Glomerular visceral epithelial cell (primary cell): ENCODE measurements around the gene XRRA1.
"Not testable (repeated sequence)": the region's sequence is repeated elsewhere in the genome, so short reads cannot be mapped to it uniquely, and the experiment has no call there.

Source experiments
- DNase-seq: peaks from one replicate; pipeline ENCODE4 v3.0.0-alpha.2; 2016; ENCODE audit errors: extremely low spot score

Gene XRRA1, protein sequence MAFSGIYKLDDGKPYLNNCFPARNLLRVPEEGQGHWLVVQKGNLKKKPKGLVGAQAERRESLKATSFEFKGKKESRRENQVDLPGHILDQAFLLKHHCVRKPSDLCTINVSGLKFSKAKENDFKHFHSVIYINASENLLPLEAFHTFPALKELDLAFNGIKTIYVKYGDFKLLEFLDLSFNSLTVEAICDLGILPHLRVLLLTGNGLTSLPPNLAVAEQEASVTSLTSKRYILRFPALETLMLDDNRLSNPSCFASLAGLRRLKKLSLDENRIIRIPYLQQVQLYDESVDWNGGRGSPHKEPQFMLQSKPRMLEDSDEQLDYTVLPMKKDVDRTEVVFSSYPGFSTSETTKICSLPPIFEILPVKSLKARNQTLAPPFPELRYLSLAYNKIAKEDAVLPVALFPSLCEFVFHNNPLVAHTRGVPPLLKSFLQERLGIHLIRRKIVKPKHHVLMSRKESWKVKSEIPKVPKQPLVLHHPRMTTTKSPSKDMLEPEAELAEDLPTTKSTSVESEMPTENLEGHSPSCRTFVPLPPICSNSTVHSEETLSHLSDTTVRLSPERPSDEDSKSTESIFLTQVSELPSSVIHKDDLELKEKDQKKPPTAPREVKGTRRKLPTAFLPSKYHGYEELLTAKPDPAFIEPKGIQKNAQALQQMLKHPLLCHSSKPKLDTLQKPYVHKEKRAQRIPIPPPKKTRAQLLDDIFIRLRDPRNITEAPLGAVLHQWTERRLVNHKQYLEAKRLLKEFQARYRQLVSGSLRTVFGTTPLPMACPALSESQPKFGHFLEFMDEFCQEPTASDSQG

DNA sequence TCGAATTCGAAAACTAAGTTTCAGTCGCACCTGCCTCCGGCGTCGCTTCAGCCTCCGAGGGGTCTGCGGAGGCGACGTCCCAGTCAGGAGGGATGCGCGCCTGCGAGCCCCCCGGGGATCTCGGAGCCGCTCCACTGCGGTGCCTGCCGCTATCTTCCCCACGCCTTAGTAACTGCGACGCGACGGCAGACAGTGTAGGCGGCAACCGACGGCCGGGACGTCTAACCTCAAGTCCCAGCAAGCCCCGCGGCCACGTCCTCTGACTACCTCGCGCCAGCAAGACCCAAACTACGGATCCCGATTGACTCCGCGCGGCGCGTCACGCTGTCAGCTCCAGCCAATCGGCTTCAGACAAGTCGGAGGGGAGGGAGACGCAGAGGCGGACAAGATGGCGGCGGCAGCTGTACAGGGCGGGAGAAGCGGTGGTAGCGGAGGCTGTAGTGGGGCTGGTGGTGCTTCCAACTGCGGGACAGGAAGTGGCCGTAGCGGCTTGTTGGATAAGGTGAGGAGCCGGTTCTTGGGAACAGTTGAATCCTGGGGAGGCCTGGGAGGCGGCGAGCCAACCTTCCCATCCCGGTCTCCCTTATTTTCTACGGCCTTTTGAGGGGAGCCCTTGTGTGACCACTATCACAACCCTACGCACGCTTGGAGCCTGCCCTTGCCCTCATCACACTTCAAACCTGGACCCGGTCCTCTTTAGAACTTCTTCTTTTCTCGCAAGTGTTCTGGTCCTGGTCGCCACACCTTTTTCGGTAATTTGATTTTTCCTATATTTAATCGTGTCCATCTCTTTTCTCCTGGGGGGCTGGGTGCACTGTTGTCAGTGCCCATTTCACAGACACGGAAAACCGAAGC, at the start of gene XRRA1, which contains the start of gene SPCS2:
TSS of gene XRRA1 (minus strand) at position 194 of the 855 bp plus-strand sequence. CDS start 8,213 bp downstream, outside the sequence.
TSS of gene SPCS2 (plus strand) at position 369 of the 855 bp plus-strand sequence. CDS start at position 389, 20 bp downstream.
- DNase-seq, result peak; percentile 98

DNA sequence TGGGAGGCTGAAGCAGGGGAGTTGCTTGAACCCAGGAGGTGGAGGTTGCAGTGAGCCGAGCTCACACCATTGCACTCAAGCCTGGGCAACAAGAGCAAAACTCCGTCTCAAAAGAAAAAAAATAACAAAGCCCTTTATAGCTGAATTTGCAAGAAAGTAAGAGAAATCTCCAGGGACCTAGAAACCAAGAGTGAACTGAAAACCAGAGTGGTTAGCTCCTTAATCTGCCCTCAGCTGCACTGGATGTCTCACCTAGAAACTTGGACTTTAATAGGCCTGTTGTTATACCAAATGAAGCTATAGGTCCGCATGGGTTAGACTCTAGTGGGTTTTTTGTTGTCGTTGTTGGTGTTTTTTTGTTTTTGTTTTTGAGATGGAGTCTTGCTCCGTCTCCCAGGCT, 44.0 kb upstream of the XRRA1 start:
- no peak for DNase-seq

DNA sequence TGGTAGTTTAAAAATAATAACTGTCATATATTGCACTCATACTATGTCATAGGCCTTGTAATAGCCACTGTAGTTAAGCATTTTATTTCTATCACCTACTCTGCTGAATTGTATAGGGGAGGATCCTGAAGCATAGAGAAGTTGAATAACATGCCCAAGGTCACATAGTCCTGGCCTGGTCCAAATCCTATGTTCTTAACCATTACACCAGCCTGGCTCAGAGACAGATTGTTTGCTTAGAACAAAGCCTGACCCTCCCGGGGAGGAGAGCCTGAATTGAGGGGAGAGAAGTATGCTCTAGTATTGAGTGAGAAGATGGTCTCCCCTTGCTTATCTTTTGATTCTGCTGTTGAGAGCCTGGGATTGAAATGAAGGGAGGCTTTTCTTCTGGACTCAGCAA, 42.0 kb upstream of the XRRA1 start:
- no peak for DNase-seq

DNA sequence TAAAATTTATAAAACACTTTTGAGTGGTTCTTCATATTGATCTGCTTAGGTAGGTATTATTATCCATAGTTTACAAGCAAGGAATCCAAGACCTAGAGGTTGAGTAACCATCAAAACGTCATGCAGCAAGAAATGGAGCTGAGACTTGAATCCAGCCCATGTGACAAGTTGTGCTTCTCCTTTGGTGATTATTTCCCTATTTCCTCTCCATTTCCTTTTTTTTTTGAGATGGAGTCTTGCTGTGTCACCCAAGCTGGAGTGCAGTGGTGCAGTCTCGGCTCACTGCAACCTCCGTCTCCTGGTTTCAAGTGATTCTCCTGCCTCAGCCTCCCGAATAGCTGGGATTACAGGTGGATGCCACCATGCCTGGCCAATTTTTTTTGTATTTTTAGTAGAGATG, 41.3 kb upstream of the XRRA1 start:
- DNase-seq, result not testable (repeated sequence)

DNA sequence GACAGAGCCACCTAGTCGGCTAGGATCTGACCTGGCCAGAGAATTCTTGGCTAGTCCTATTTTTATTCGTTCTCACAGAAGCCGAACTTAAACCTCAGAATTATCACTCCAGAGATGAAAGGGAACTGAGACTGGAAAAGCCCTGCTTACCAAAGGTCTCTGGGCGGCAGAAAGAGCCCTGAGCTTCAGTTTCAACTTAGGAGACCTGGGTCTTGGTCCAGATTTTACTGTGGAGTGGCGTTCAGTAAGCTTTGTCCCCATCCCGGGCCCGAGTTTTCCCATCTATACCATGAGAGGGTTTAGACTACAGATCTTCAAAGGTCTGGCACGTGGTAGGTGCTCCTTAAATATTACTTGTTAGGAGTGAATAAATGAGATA, 40.4 kb upstream of the XRRA1 start:
- DNase-seq, result no peak

DNA sequence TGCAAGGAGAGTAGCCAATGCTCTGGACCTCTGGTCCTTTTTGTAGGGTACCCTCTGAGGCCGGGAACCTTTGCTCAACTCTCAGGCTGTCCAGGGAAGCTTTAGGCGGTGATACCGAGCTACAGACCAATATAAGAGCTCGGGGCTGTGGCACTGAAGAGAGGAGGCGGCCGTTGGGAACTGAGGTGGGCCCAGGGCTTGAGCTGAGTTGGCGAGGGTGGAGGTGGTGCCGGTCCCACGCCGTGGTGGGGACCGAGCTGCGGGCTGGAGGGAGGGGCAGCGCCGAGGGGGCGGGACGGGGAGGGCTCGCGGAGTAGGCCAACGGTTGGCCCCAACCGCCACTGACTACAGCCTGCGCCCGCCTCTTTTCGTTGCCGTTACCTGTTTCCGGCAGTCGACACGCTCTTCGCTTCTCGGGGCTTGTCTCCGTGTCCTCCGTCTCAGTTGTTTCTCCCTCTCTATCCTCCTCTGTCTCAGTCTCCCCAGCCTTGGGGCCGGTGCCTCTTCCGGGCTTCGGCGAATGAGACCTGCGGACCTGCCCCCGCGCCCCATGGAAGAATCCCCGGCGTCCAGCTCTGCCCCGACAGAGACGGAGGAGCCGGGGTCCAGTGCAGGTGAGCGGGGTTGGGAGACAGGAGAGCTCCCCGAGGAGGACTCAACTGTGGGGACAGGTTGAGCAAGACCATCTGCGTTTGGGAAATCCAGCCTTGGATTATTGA, 39.8 kb upstream of the XRRA1 start, which contains the start of gene NEU3:
TSS of gene NEU3 (plus strand) at position 393 of the 719 bp plus-strand sequence. CDS start at position 521, 128 bp downstream.
- peak; percentile 85 for DNase-seq

DNA sequence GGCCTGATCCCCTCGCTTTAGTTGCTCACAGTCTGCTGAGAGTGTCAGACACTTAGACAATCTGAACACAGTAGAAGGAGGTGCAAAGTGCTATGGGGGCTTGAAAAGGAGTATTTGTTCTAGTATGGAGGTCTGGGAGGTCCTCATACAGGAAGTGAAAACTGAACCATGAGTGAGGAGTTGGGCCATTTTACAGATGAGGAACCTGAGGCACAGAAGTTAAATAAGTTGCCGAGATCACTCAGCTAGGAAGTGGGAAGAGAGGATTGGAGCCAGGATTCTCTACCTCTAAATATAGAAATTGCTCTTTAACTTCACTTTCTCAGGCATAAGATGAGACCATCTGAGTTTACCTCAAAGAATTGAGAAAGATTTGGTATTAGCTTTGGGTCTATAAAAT, 35.8 kb upstream of the XRRA1 start:
- no peak for DNase-seq

DNA sequence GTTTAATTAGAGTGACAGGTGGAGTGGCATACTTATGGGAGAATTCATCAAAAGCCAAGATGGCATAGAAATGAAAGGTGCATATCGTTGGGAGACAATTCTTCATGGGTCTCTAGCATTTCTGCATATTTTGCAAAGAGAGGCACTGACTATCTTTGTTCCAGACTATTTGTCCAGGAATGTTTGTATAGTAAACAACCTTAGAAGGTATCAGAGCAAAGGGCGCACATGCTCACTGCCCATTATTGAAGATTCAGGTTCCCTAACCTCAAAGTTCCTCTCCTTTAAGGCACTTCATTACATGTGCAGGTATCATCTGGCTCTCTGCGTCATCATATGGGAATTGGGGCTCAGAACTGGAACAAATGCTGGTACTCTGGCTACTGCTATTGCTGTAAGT, 35.2 kb upstream of the XRRA1 start:
- DNase-seq, result no peak

DNA sequence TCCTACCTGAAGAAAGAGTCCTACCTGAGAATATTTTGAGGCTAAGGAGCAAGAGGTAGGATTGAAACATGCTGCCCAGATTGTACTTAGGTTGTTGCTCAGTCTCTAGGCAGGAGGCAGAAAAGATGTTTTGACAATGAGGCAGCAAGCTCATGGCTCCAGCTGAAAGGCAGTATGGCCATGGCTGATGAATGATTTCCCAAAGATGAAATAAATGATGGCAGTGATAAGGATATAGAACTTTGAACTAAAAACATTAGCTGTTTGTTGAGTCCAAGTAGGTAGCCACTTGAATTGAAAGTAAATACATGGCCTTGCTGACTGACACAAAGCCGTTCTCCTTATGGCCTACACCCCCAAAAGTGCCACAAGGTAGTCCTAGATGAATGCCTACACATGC, 33.0 kb upstream of the XRRA1 start:
- DNase-seq, result no peak

DNA sequence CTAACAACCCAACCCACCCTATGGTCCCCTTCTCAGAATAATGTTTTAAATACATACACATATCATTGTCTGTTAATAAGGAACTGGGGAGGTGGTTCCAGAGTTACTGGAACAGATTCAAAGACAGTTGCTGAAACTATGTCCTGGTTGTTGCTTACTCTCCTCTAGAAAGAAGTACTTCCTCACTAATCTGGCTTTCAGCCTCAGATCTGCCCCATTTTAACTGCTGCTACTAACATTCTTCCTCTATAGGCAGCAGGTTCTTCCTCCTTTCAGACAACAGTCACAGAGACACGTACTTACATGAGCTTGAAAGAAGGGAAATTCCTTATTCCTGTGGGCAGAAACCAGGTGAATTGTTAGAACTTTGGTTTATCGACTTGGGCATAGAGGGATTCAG, 31.7 kb upstream of the XRRA1 start:
- no peak for DNase-seq

DNA sequence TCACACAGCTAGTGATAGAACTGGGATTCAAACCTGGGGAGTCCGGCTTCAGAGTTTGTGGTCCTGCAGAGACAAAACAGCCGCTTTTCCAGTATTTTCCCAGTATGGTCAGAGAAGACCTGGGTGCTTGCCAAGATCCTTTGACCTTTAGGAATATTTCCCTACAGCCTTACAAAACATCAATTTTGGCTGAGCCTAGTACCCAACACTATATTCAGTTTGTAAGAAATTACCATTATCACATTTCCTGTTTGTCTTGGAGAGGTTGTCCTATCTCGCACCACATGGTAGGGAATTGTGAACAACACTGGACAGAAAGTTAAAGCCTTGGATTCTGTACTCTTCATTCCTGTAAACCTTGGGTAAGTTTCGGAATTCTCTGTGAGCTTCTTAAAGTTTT, 29.1 kb upstream of the XRRA1 start:
- DNase-seq, result no peak

DNA sequence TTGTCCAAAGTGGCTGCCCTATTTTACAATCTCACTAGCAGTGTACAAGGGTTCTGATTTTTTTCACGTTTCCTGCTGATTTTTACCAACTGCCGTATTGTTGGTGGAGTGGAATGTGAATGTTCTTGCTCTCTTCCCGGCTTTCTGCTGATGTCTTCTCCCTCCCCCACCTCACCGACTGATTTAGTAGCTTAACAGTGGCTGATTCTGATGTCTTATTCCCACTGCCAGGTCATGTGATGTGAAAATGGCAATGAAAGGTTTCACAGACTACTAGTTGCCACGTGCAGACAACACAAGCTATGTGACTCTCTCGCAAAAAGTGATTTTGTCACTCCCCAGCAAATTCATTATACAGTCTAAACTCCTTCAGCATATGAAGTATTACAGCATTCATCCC, 22.5 kb upstream of the XRRA1 start:
- no peak for DNase-seq

DNA sequence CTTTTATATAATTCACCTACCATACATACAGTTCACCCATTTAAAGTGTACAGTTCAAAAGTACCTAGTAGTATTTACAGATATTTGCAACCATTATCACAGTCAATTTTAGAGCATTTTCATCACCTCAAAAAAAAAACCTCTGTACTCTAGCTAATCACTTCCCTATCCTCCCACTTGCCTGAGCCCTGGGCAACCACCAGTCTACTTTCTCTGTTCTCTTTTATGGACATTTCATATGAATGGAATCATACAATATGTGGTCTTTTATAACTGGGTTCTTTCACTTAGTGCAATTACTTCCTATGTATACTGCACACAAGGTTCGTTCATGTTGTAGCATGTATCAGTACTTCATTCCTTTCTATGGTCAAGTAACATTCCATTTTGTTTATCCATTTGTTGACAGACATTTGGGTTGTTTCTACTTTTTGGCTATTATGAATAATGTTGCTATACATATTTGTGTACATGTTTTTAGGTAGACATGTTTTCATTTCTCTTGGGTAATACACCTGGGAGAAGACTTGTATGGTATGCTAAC, 22.0 kb upstream of the XRRA1 start:
- DNase-seq, result no peak

DNA sequence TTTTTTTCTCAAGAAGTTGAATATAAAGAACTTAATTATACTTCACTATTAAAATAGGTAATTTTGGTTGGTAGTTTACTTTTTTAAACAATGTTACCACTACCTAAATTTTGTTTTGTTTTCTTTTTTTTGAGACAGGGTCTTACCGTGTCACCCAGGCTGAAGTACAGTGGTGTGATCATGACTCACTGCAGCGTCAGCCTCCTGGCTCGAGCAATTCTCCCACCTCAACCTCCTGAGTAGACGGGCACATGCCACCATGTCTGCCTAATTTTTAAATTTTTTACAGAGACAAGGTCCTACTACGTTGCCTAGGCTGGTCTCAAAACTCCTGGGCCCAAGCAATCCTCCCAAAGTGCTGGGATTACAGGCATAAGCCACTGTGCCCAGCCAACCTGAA, 17.8 kb upstream of the XRRA1 start:
- peak; percentile 26 for DNase-seq

DNA sequence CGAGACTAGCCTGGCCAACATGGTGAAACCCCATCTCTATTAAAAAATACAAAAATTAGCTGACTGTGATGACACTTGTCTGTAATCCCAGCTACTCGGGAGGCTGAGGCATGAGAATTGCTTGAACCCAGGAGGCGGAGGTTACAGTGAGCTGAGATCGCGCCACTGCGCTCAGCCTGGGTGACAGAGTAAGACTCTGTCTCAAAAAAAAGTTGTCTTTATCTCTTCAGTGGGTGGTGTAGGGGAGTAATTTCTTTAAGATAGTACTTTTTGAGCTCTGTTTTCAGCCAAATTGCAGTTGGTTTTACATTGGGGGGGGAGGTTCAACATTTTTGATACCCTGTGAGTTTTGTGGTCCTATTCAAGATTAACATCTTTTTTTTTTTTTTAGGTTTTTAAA, 11.2 kb upstream of the XRRA1 start:
- not testable (repeated sequence) for DNase-seq

DNA sequence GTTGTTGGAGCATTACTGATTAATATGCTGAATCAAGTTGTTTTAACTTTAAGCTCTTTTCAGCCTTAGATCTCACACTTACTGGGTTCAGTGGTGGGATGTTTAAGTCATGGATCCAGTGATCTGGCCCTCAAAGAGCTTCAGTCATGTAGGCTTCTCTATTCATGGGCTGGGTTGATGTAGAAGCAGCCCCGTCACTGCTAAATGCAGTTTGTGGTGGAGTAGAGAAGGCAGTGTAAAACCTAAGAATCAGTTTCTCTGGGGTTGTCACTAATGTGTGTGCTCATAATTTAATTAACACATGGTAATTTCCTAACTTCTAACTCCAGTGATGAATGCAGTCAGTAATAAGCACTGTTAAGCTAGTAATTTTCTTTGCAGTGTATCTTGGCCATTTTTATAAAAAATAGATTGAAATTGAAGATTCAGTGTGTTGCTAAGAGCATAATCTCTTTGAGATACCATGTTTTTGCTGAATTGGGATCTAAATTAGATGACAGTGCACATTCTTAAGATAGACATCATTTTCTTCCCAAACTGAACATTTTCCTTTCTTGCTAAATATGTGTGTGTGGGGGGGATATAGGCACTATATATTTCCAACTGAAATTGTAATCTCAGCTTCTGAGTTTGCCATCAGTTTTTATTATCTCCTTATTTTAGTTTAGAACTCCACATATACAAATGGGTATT, 9.2 kb upstream of the XRRA1 start:
- no peak for DNase-seq

DNA sequence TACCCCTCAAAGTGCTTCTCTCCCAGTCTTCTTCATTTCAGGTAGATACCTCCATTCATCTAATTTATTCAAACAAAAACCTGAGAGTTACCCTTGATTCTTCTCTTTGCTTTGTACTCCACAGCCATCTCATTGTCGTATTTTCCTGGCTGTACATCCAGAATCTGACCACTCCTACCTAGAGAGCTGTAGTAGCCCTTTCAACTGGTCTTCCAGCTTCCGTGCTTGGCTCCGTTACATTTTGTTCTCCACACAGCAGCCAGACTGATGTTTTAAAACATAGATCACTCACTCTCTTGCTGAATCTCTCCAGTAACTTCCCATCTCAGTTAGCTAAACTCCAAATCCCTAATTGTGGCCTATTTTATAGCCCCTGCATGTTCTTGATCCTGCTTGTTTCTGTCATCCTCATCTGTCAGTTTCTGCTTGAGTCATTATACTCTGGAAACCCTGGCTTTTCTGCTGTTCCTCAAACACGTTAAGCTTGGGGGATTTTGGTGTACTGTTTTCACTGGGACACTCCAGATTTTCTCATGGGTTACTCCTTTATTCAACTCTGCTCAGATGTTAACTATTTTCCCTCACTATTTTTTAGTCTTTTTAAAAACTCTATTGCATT, 7.6 kb upstream of the XRRA1 start:
- no peak for DNase-seq

DNA sequence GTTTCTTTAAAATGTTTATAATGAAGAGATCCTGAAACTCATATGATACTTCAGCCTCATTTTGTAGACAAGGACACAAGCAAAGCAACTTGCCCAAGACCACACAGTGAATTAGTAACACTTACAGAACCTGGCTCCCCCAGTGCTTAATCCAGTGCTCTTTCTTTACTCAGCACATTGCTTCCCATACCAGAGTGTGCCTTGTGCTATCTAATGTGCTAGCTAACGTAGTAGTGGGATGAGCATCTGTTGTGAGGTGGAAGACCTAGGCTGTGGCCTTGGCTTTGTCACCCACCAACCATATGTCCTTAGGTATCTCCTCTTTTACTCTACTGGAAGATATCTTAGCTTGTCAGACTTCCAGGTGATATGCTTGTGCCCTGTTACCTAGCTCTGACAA, 5.3 kb upstream of the XRRA1 start:
- DNase-seq, result no peak

DNA sequence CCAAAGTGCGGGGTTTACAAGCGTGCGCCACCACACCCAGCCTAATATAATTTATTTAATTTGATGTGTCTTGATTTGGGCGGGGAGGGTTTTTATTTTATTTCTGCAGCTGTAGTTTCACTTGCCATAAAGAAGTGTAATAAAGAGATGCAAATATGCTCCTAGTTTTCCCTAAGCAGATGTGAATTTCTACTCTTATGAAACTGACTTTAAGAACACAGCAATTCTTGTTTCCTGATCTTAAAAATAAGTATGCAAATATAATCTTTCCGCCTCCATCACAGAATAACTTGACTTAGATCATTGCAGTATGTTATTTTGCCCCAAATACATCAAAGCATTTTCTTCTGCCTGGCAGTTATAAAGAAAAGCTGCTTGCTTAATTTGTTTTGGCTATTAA, 4.6 kb upstream of the XRRA1 start:
- no peak for DNase-seq

DNA sequence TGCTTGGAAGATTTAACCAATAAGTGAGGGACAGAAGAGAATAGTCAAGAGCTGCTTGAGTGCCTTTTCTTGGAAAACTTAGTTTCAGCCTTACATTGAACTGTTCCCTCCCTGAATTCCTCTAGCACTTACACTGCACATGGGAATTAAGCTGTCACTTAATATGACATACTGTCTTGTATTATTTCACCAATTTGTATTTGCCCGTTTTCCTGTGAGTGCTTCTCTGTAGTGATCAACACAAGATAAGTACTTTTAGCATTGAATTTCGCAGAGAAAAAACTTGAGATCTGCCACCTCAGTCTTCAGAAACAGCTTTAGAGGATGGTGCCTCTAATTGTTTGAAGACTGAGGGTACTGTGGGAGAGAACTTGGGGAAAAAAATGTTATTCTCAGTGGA, 3.9 kb upstream of the XRRA1 start:
- no peak for DNase-seq
